Measurements from ENCODE around the gene ADAMTS4. TPM values are rescaled to one million over a fixed set of nuclear protein-coding genes. Genes with fewer than 3 reads are reported as not detected.

ADAMTS4 gene
- total and polyA plus RNA-seq, 2 experiments from 2014 or later = 7.2 to 9.8 TPM

- no peaks in the 10 kb centered on the region for H3K27me3 ChIP-seq (replicated peaks; ENCODE audit: insufficient read depth)
- no peaks in the 10 kb centered on the region for H3K9me2 ChIP-seq (ENCODE audit: insufficient read depth)
- H3K36me3 ChIP-seq (ENCODE audit: low read depth) = no peaks in the 10 kb centered on the region
- no peak for TF ChIP-seq EZH2 (IDR thresholded peaks at IDR 0.05; ENCODE audit: insufficient read depth, poor library complexity, severe bottlenecking)
- TF ChIP-seq EZH2phosphoT487 (IDR thresholded peaks at IDR 0.05; ENCODE audit: insufficient read depth, low read depth) = no peak
- no peaks in the 10 kb centered on the region for H4K20me1 ChIP-seq (ENCODE audit: insufficient read depth)
- H3K9ac ChIP-seq = no peak overlapping the region
- DNase-seq = no peak
- no peak overlapping the region for H3K27ac ChIP-seq
- 94 to 95% methylated on average over 7 of the region's 7 CpGs for WGBS, 2 experiments (ENCODE audit: low coverage in 1 of 2, low lambda C conversion rate in 2 of 2, missing lambda C conversion rate in 2 of 2)
- no peak overlapping the region for H3K4me2 ChIP-seq (ENCODE audit: unreplicated experiment)
- H3K9me3 ChIP-seq (ENCODE audit: low read depth) = no peaks in the 10 kb centered on the region
- peaks cover 11% of the 10 kb centered on the region; the same call in 1 of the 2 replicates for H3K4me1 ChIP-seq (ENCODE audit: insufficient read depth)
- H2AFZ ChIP-seq = no peak overlapping the region
- H3K79me2 ChIP-seq (ENCODE audit: insufficient read depth) = peaks cover 7% of the 10 kb centered on the region
- peaks cover 5% of the 10 kb centered on the region; the same call in 1 of the 2 replicates for H3F3A ChIP-seq (ENCODE audit: insufficient read depth)
- no peak overlapping the region for H3K4me3 ChIP-seq
- in situ Hi-C loops (cut with MboI) = no loop called here
These were observed 25.2 kb upstream of the ADAMTS4 start for GRCh38 chr1:161223805-161224694.

- no peak for TF ChIP-seq EZH2phosphoT487 (IDR thresholded peaks at IDR 0.05; ENCODE audit: insufficient read depth, low read depth)
- no peak for TF ChIP-seq EZH2 (IDR thresholded peaks at IDR 0.05; ENCODE audit: insufficient read depth, poor library complexity, severe bottlenecking)
- Histone ChIP-seq H3K27ac (no peak overlapping the region), H3K79me2 (ENCODE audit: insufficient read depth) (peaks cover 7% of the 10 kb centered on the region; the same call in 1 of the 2 replicates), H3K4me3 (no peak overlapping the region), H2AFZ (no peak overlapping the region), H3K9me2 (ENCODE audit: insufficient read depth) (no peaks in the 10 kb centered on the region), H3K27me3 (replicated peaks; ENCODE audit: insufficient read depth) (no peaks in the 10 kb centered on the region), H3K4me2 (ENCODE audit: unreplicated experiment) (no peak overlapping the region), H3K9ac (no peak overlapping the region), H3K4me1 (ENCODE audit: insufficient read depth) (peaks cover 17% of the 10 kb centered on the region), H3F3A (ENCODE audit: insufficient read depth) (peaks cover 8% of the 10 kb centered on the region), H4K20me1 (ENCODE audit: insufficient read depth) (no peaks in the 10 kb centered on the region), H3K36me3 (ENCODE audit: low read depth) (no peaks in the 10 kb centered on the region), H3K9me3 (ENCODE audit: low read depth) (no peaks in the 10 kb centered on the region)
- 57 to 60% methylated on average over 6 of the region's 6 CpGs for WGBS, 2 experiments (ENCODE audit: low coverage in 1 of 2, low lambda C conversion rate in 2 of 2, missing lambda C conversion rate in 2 of 2)
- DNase-seq = no peak
- in situ Hi-C loops (cut with MboI) = no loop called here
These were observed 23.5 kb upstream of the ADAMTS4 start for GRCh38 chr1:161222175-161223019.

- no peaks in the 10 kb centered on the region for H3K9me2 ChIP-seq (ENCODE audit: insufficient read depth)
- peaks cover 26% of the 10 kb centered on the region for H3K4me1 ChIP-seq (ENCODE audit: insufficient read depth)
- H3K36me3 ChIP-seq (ENCODE audit: low read depth) = no peaks in the 10 kb centered on the region
- no peak overlapping the region for H3K4me2 ChIP-seq (ENCODE audit: unreplicated experiment)
- no peaks in the 10 kb centered on the region for H3K27me3 ChIP-seq (replicated peaks; ENCODE audit: insufficient read depth)
- H3K9me3 ChIP-seq (ENCODE audit: low read depth) = no peaks in the 10 kb centered on the region
- no peak overlapping the region for H3K9ac ChIP-seq
- H4K20me1 ChIP-seq (ENCODE audit: insufficient read depth) = no peaks in the 10 kb centered on the region
- H2AFZ ChIP-seq = no peak overlapping the region
- no peaks in the 10 kb centered on the region for H3K79me2 ChIP-seq (ENCODE audit: insufficient read depth)
- in situ Hi-C loops (cut with MboI) = no loop called here
- TF ChIP-seq EZH2phosphoT487 (IDR thresholded peaks at IDR 0.05; ENCODE audit: insufficient read depth, low read depth) = no peak
- no peak for TF ChIP-seq EZH2 (IDR thresholded peaks at IDR 0.05; ENCODE audit: insufficient read depth, poor library complexity, severe bottlenecking)
- H3F3A ChIP-seq (ENCODE audit: insufficient read depth) = peaks cover 28% of the 10 kb centered on the region
- DNase-seq = no peak
- H3K27ac ChIP-seq = no peak overlapping the region
- 84 to 93% methylated on average over 5 of the region's 5 CpGs for WGBS, 2 experiments (ENCODE audit: low coverage in 1 of 2, low lambda C conversion rate in 2 of 2, missing lambda C conversion rate in 2 of 2)
- no peak overlapping the region for H3K4me3 ChIP-seq
These were observed 21.1 kb upstream of the ADAMTS4 start for GRCh38 chr1:161220002-161220401.

- peaks cover 34% of the 10 kb centered on the region for H3F3A ChIP-seq (ENCODE audit: insufficient read depth)
- no peaks in the 10 kb centered on the region for H3K9me3 ChIP-seq (ENCODE audit: low read depth)
- H3K9me2 ChIP-seq (ENCODE audit: insufficient read depth) = no peaks in the 10 kb centered on the region
- 74 to 80% methylated on average over 5 of the region's 5 CpGs for WGBS, 2 experiments (ENCODE audit: low coverage in 1 of 2, low lambda C conversion rate in 2 of 2, missing lambda C conversion rate in 2 of 2)
- in situ Hi-C loops (cut with MboI) = no loop called here
- H3K4me2 ChIP-seq (ENCODE audit: unreplicated experiment) = no peak overlapping the region
- no peaks in the 10 kb centered on the region for H3K36me3 ChIP-seq (ENCODE audit: low read depth)
- no peak overlapping the region for H3K27ac ChIP-seq
- H3K9ac ChIP-seq = no peak overlapping the region
- H2AFZ ChIP-seq = no peak overlapping the region
- peaks cover 26% of the 10 kb centered on the region for H3K4me1 ChIP-seq (ENCODE audit: insufficient read depth)
- H3K27me3 ChIP-seq (replicated peaks; ENCODE audit: insufficient read depth) = no peaks in the 10 kb centered on the region
- DNase-seq = no peak
- no peaks in the 10 kb centered on the region for H3K79me2 ChIP-seq (ENCODE audit: insufficient read depth)
- TF ChIP-seq EZH2 (IDR thresholded peaks at IDR 0.05; ENCODE audit: insufficient read depth, poor library complexity, severe bottlenecking) = no peak
- TF ChIP-seq EZH2phosphoT487 (IDR thresholded peaks at IDR 0.05; ENCODE audit: insufficient read depth, low read depth) = no peak
- no peaks in the 10 kb centered on the region for H4K20me1 ChIP-seq (ENCODE audit: insufficient read depth)
- no peak overlapping the region for H3K4me3 ChIP-seq
These were observed 20.4 kb upstream of the ADAMTS4 start for GRCh38 chr1:161219078-161219892.

Measured in GM23248 (cell line).